ENCODE results near the gene SYNE1. TPM values are rescaled to one million over a fixed set of nuclear protein-coding genes. Genes with fewer than 3 reads are reported as not detected.

The SYNE1 gene
- total and polyA plus RNA-seq, 11 donors = 25.0 to 178 (median 112) TPM

DNA sequence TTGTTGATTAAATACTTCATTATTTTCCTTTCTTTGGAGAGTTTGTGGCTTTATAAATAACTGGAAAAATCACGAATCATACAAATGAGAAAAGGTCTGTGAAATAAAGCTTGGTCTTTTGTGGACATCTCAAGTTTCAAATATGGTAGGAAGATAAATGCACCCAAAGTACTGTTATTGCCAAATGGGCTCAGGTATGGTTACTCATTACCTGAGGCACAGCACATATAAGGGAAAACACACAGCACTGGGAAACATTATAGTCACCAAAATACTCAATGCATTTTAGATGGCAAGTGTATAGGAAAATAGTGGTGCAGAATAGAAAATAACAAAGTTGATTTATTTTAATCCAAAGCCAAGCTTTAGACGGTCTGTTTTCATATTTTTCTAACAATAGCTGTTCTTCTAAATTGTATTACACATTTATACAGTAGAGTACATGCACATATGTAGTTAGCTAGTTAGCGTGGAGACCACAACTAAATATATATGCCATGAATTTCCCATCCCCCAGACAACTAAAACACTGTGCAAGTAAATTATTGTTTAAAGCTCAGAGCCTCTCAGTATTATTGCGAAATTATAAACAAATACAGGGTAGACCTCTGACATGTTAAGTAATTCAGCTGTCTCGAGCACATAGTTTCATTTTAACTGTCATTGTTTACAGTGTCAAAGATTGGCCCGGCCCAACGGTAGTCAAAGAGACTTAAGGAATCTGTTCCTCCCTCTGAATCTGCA, 336.0 kb downstream of the SYNE1 start:
- peak in 2 of 4 donors; percentile 33 to 51 for ATAC-seq
- TF ChIP-seq POLR2A (IDR thresholded peaks at IDR 0.05) = no peak
- peaks cover 0 to 70% (median 36%) of the 10 kb centered on the region in 9 donors for H3K36me3 ChIP-seq
- intact Hi-C loops (cut with DNase I) = loop anchor here in 2 of 10 donors (5.0 kb wide), 1 partner anchor 36 kb away; no protein-coding TSS in a partner anchor
- peaks cover 0 to 52% (median 14%) of the 10 kb centered on the region in 12 donors for H3K4me1 ChIP-seq
- peak overlapping the region; percentile 37 to 95 (median 81) for H3K27ac ChIP-seq
- no peak for DNase-seq
- H3K9me3 ChIP-seq = no peaks in the 10 kb centered on the region
- WGBS, 4 donors = 24 to 33% (median 28%) methylated on average over 7 of the region's 7 CpGs
- peak overlapping the region; percentile 27 to 72 (median 56) for H3K4me3 ChIP-seq
- no peaks in the 10 kb centered on the region for H3K27me3 ChIP-seq

DNA sequence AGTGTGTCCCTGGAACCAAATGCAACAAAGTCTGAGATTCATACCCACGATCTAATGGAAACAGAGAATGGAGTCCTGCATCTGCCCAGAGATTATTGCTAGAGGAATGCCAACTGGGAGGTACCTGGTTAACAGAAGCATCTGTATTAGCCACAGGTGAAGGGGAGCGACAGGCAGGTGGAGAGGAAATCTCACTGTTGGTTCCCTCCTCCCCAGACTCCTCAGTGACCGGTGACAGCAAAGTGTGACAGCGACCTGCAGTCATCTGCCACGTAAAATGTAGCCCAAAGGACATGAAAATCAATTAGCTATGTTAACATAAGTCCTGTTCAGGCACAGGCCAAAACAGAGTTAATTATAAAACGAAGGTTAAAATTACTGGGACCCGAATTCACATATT, 336.6 kb downstream of the SYNE1 start:
- intact Hi-C loops (cut with DNase I) = loop anchor here in 2 of 10 donors (5.0 kb wide), 1 partner anchor 37 kb away; no protein-coding TSS in a partner anchor
- H3K4me3 ChIP-seq = peak overlapping the region in 6 of 12 donors; percentile 15 to 72 (median 65)
- ATAC-seq (no peak), DNase-seq (no peak)
- no peaks in the 10 kb centered on the region for H3K27me3 ChIP-seq
- H3K9me3 ChIP-seq = no peaks in the 10 kb centered on the region
- peak overlapping the region in 3 of 12 donors; percentile 83 to 95 (median 84) for H3K27ac ChIP-seq
- H3K4me1 ChIP-seq = peaks cover 0 to 57% (median 16%) of the 10 kb centered on the region in 12 donors
- peaks cover 0 to 70% (median 35%) of the 10 kb centered on the region in 9 donors for H3K36me3 ChIP-seq
- no peak for TF ChIP-seq POLR2A (IDR thresholded peaks at IDR 0.05)
- TF ChIP-seq, protein P1, sequence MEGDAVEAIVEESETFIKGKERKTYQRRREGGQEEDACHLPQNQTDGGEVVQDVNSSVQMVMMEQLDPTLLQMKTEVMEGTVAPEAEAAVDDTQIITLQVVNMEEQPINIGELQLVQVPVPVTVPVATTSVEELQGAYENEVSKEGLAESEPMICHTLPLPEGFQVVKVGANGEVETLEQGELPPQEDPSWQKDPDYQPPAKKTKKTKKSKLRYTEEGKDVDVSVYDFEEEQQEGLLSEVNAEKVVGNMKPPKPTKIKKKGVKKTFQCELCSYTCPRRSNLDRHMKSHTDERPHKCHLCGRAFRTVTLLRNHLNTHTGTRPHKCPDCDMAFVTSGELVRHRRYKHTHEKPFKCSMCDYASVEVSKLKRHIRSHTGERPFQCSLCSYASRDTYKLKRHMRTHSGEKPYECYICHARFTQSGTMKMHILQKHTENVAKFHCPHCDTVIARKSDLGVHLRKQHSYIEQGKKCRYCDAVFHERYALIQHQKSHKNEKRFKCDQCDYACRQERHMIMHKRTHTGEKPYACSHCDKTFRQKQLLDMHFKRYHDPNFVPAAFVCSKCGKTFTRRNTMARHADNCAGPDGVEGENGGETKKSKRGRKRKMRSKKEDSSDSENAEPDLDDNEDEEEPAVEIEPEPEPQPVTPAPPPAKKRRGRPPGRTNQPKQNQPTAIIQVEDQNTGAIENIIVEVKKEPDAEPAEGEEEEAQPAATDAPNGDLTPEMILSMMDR (IDR thresholded peaks at IDR 0.05) = no peak
- 79 to 88% (median 81%) methylated on average over 7 of the region's 7 CpGs for WGBS, 4 donors

DNA sequence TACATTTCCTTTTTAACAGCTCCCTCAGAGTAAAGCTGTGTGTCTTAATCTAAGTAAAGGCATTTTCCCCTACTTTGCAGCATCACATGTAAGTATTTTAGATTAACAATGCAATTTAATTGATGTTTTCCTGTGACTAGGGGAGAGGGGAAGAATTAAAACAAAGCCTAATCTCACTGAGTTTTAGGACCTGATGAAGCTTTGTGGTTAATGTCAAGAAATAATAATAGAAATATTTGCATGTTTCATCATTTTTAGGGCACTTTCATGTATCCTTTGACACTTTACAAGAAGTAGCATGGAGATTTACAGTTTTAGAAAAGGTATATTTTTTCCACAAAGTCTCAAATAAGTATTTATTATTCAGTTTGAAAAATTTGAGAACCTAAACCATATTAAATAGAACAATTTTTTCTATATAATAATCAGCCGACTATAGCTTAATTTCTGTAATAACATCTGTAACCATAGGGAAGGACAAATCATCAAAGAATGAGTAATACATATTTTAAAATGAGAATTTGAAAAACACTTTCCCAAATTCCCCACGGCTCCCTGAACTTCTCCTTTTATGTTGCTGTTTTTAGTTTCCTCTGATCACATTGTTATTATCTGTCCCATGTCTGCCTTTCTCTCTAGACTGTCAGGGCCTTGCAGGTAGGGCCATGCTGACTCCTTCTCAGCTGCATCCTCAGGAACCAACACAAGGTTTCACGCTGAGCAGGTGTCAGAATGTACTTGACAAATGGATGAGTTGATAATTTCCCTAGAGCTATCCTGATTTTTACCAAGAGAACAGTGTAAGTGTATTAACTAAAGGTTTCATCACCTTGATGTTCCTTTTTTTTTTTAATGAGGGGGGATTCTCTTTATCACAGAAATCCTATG, 338.1 kb downstream of the SYNE1 start:
- Histone ChIP-seq H3K36me3 (peaks cover 0 to 69% (median 28%) of the 10 kb centered on the region in 9 donors), H3K27ac (peak overlapping the region in 2 of 12 donors; percentile 4 to 38), H3K9me3 (no peaks in the 10 kb centered on the region), H3K27me3 (no peaks in the 10 kb centered on the region), H3K4me1 (peaks cover 0 to 57% (median 16%) of the 10 kb centered on the region in 12 donors), H3K4me3 (peak overlapping the region in 1 of 12 donors; percentile 12)
- intact Hi-C loops (cut with DNase I) = loop anchor here in 2 of 10 donors (5.0 kb wide), 2 partner anchors 38 to 43 kb away; no protein-coding TSS in a partner anchor
- ATAC-seq = no peak
- no peak for DNase-seq
- WGBS, 4 donors = 64 to 78% (median 76%) methylated on average over 3 of the region's 3 CpGs
- TF ChIP-seq, protein P1 (IDR thresholded peaks at IDR 0.05) = no peak
- TF ChIP-seq POLR2A (IDR thresholded peaks at IDR 0.05) = no peak

DNA sequence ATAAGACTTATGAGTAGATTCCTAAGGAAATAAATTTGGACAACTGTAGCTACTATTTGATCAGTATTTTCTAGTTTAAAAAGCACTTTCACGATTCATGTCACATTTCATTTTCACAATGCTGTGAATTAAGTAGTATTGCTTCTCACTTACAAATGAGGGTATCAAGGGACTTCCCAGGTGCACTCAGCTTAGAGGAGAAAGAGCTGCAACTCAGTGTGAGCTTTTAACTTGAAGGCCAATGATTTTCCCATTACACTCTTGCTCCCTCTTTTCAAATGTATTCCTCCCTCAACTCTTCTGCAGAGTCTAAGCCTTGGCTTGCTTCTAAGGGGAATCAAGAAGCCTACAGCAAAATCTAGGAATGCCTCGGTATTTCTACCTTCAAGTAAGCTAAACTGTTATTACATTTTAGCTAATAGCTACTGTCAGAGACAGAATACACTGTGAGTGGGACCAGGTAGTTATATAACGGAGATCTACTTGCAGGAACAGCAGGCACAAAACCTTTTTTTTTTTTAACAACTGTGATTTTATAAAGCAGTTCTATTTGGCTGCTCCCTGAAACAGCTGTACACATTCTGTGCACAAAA, 339.0 kb downstream of the SYNE1 start:
- Histone ChIP-seq H3K4me3 (no peak overlapping the region), H3K27ac (peak overlapping the region in 1 of 12 donors; percentile 1), H3K4me1 (peaks cover 0 to 61% (median 22%) of the 10 kb centered on the region in 12 donors), H3K27me3 (no peaks in the 10 kb centered on the region), H3K36me3 (peaks cover 0 to 72% (median 35%) of the 10 kb centered on the region in 9 donors), H3K9me3 (no peaks in the 10 kb centered on the region)
- no peak for ATAC-seq
- DNase-seq = no peak
- 84% methylated on average over 3 of the region's 3 CpGs for WGBS, 4 donors
- intact Hi-C loops (cut with DNase I) = loop anchor here in 2 of 10 donors (5.0 kb wide), 2 partner anchors 39 to 44 kb away; no protein-coding TSS in a partner anchor
- TF ChIP-seq, protein P1 (IDR thresholded peaks at IDR 0.05) = no peak
- TF ChIP-seq POLR2A (IDR thresholded peaks at IDR 0.05) = no peak

Data from heart left ventricle (tissue), 16 donors.